CD4-positive, alpha-beta T cell (primary cell): ENCODE measurements around the gene R3HCC1L. TPM values are rescaled to one million over a fixed set of nuclear protein-coding genes. Genes with fewer than 3 reads are reported as not detected.

Experiments used
- ATAC-seq: fragments of 200-7000 bp; cut with Tn5 transposase; one replicate; pipeline ENCODE4 v1.10.0; 2022; ENCODE audit warnings: mild to moderate bottlenecking; ENCODE audit not compliant: poor library complexity
- CTCF ChIA-PET: fragments of 350-600 bp; sonication (Branson Sonifier 250); formaldehyde crosslinking; loops from one replicate; lab custom pipeline; 2021; ENCODE audit warnings: antibody characterized with exemption, inconsistent platforms; lab: Charles Lee
- POLR2A ChIA-PET: fragments of 350-600 bp; sonication (Branson Sonifier 250); formaldehyde crosslinking; loops from one replicate; lab custom pipeline; 2021; ENCODE audit warnings: antibody characterized with exemption, inconsistent platforms; lab: Charles Lee
- DNase-seq, 14 experiments: peaks; one replicate each; pipeline ENCODE4 v3.0.0-alpha.2; 2013 to 2020; ENCODE audit warnings: mixed read lengths in 2 of 14
- H3K27ac ChIP-seq, 2 donors: one replicate each; pipeline versions ENCODE4 v1.5.1 to v1.7.0; 2013; ENCODE audit warnings: low read length in 2 of 2, low read depth in 1 of 2, mild to moderate bottlenecking in 1 of 2
- H3K27me3 ChIP-seq, 2 experiments: 1 replicate in 1 of 2; 2 replicates in 1 of 2; pipeline versions ENCODE4 v1.6.1 to v1.7.0; 2013; ENCODE audit warnings: low read length in 2 of 2, control low read depth in 1 of 2, mild to moderate bottlenecking in 1 of 2, moderate library complexity in 1 of 2; ENCODE audit not compliant: insufficient read depth in 2 of 2, control insufficient read depth in 1 of 2
- H3K36me3 ChIP-seq: one replicate; pipeline ENCODE4 v1.6.1; 2013; ENCODE audit warnings: low read length, control low read depth; ENCODE audit not compliant: insufficient read depth
- H3K4me1 ChIP-seq: one replicate; pipeline ENCODE4 v1.6.1; 2013; ENCODE audit warnings: low read length, control low read depth; ENCODE audit not compliant: insufficient read depth
- H3K4me3 ChIP-seq: one replicate; pipeline ENCODE4 v1.5.1; 2013; ENCODE audit warnings: mild to moderate bottlenecking, low read length, moderate library complexity
- H3K9me3 ChIP-seq, 2 experiments: 1 replicate in 1 of 2; 2 replicates in 1 of 2; pipeline versions ENCODE4 v1.6.1 to v1.7.0; 2013; ENCODE audit warnings: low read length in 2 of 2, mild to moderate bottlenecking in 2 of 2, control low read depth in 1 of 2, moderate library complexity in 1 of 2; ENCODE audit not compliant: control insufficient read depth in 1 of 2, insufficient read depth in 1 of 2
- H3K27ac Mint-ChIP-seq: one replicate; pipeline ENCODE4 v1.8.0; 2020; ENCODE audit warnings: mixed read lengths
- H3K27me3 Mint-ChIP-seq: one replicate; pipeline ENCODE4 v1.8.0; 2021; ENCODE audit warnings: mixed read lengths
- H3K36me3 Mint-ChIP-seq: one replicate; pipeline ENCODE4 v1.8.0; 2021; ENCODE audit warnings: low read depth, mixed read lengths
- H3K4me1 Mint-ChIP-seq: one replicate; pipeline ENCODE4 v1.8.0; 2021; ENCODE audit warnings: low read depth, mixed read lengths
- H3K4me3 Mint-ChIP-seq: one replicate; pipeline ENCODE4 v1.8.0; 2020; ENCODE audit warnings: mild to moderate bottlenecking, mixed read lengths
- H3K9me3 Mint-ChIP-seq: one replicate; pipeline ENCODE4 v1.8.0; 2020; ENCODE audit warnings: mixed read lengths
- intact Hi-C, 2 experiments: fragments of 100-400 bp; cut with DNase I in 1 of 2; cut with micrococcal nuclease in 1 of 2; formaldehyde crosslinking; loops; one replicate each; pipeline versions ENCODE4 v1.15.1 to v1.9.0; 2023 to 2025; cut with DNase I, micrococcal nuclease
- total RNA-seq, 174 experiments: library from RNA in 2 of 174; stranded (reverse) in 2 of 174; gene quantifications; one replicate each; pipeline ENCODE4 v1.2.3 and lab custom pipeline; 2021 to 2026
- TF ChIP-seq, protein P1 (sequence below): fragments of 200-600 bp; IDR thresholded peaks from one replicate; pipeline ENCODE4 v1.8.0; 2022; ENCODE audit warnings: antibody characterized with exemption, mild to moderate bottlenecking

The R3HCC1L gene
- total RNA-seq, 2 experiments from 2014 or later = 12.7 to 13.7 TPM

DNA sequence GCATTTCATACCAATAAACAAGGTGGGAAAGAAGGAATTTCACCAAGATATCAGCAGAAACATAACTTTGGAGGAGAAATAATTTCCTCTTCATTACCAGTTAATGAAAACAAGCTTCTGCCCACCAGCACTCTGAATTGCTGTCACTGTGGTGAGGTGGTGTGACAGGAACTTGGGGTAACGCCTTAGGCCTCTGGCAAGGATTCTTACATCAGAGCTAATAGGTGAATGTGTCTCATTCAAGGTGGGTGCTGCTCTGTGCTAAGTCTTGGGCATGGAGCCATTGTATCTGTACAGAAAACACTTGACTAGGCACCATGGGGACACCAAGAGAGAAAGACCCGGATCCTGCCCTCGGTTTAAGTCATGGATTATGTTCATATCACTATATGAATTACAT is 141.9 kb downstream of the R3HCC1L start:
- Histone ChIP-seq H3K4me3 (no peak overlapping the region), H3K27ac (no peak overlapping the region), H3K9me3 (no peaks in the 10 kb centered on the region), H3K4me1 (no peaks in the 10 kb centered on the region), H3K36me3 (no peaks in the 10 kb centered on the region), H3K27me3 (peaks cover 2 to 10% of the 10 kb centered on the region in 2 experiments)
- Mint-ChIP-seq H3K4me1 (no peaks in the 10 kb centered on the region), H3K4me3 (no peak overlapping the region), H3K27me3 (peaks cover 55% of the 10 kb centered on the region), H3K27ac (no peak overlapping the region), H3K36me3 (no peaks in the 10 kb centered on the region), H3K9me3 (peaks cover 6% of the 10 kb centered on the region)
- peak in 1 of 14 experiments; percentile 39 for DNase-seq
- TF ChIP-seq, protein P1, sequence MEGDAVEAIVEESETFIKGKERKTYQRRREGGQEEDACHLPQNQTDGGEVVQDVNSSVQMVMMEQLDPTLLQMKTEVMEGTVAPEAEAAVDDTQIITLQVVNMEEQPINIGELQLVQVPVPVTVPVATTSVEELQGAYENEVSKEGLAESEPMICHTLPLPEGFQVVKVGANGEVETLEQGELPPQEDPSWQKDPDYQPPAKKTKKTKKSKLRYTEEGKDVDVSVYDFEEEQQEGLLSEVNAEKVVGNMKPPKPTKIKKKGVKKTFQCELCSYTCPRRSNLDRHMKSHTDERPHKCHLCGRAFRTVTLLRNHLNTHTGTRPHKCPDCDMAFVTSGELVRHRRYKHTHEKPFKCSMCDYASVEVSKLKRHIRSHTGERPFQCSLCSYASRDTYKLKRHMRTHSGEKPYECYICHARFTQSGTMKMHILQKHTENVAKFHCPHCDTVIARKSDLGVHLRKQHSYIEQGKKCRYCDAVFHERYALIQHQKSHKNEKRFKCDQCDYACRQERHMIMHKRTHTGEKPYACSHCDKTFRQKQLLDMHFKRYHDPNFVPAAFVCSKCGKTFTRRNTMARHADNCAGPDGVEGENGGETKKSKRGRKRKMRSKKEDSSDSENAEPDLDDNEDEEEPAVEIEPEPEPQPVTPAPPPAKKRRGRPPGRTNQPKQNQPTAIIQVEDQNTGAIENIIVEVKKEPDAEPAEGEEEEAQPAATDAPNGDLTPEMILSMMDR = no peak
- no peak for ATAC-seq
- POLR2A ChIA-PET = no interaction called here
- CTCF ChIA-PET = no interaction called here
- intact Hi-C loops = no loop called here

DNA sequence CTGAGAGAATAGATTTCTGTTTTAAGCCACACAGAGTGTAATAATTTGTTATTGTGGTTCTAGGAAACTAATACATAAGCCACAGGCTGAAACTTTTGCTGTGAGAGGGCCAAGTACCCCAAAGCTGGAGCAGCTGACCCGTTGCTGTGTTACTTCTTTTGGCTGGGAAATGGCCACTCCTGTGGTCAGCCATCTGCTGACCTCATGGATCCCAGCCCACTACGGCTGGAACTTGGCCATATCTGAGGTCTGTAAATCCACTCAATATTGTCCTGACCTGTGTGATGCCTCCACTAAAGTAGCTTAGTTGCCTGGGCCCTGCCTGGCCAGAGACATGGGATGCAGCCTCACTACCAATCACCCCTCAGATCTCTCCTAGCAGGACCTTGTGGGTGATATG is 151.0 kb downstream of the R3HCC1L start:
- Mint-ChIP-seq H3K4me3 (no peak overlapping the region), H3K4me1 (no peaks in the 10 kb centered on the region), H3K36me3 (no peaks in the 10 kb centered on the region), H3K27me3 (peaks cover 24% of the 10 kb centered on the region), H3K9me3 (peaks cover 7% of the 10 kb centered on the region), H3K27ac (no peak overlapping the region)
- ATAC-seq (no peak), DNase-seq (no peak)
- CTCF ChIA-PET = no interaction called here
- Histone ChIP-seq H3K27ac (no peak overlapping the region), H3K4me1 (no peaks in the 10 kb centered on the region), H3K36me3 (no peaks in the 10 kb centered on the region), H3K4me3 (no peak overlapping the region), H3K27me3 (peaks cover 11 to 16% of the 10 kb centered on the region in 2 experiments), H3K9me3 (peaks cover 0 to 11% of the 10 kb centered on the region in 2 experiments)
- POLR2A ChIA-PET = no interaction called here
- TF ChIP-seq, protein P1 = no peak
- intact Hi-C loops = no loop called here

DNA sequence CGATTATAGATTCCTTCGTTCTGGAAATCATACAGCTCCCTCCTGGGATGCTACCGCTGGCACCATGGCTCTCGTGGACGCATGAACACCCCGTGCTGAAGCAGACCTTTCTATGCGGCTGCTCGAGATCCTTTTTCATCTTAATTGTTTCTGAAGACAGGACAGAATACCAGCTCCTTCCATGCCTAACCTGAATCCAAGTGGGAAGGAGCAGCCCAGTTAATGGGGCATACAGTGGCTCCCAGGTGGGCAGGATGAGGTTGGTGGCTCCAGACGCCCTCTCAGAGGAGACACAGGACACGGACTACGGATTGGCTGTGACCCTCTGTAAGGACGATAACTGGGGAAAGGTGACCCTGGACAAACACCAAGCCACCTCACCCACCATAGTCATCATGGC is 152.0 kb downstream of the R3HCC1L start:
- Mint-ChIP-seq H3K9me3 (peaks cover 2% of the 10 kb centered on the region), H3K36me3 (no peaks in the 10 kb centered on the region), H3K4me3 (no peak overlapping the region), H3K27ac (no peak overlapping the region), H3K27me3 (peaks cover 24% of the 10 kb centered on the region), H3K4me1 (no peaks in the 10 kb centered on the region)
- no peak overlapping the region for H3K27ac ChIP-seq
- CTCF ChIA-PET = no interaction called here
- TF ChIP-seq, protein P1 = no peak
- DNase-seq (no peak), ATAC-seq (no peak)
- no peaks in the 10 kb centered on the region for H3K4me1 ChIP-seq
- intact Hi-C loops = no loop called here
- H3K36me3 ChIP-seq = no peaks in the 10 kb centered on the region
- POLR2A ChIA-PET = no interaction called here
- H3K27me3 ChIP-seq = peaks cover 11 to 16% of the 10 kb centered on the region in 2 experiments
- peaks cover 0 to 10% of the 10 kb centered on the region in 2 experiments for H3K9me3 ChIP-seq
- H3K4me3 ChIP-seq = no peak overlapping the region
